ENCODE results near the gene TMEFF1.

TMEFF1 gene

DNA sequence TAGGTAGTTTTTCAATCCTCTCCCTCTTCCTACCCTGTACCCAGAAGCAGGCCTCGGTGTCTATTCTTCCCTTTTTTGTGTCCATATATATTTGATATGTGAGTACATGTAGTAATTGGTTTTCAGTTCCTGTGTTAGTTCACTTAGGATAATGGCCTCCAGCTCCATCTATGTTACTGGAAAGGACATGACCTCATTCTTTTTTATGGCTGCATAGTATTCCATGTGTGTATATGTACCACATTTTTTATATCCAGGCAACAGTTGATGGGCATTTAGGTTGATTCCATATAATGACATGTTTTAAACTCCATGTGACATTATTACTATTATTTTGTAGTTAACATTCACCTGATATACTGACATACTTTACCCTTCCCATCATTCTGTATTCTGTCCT is 154.0 kb downstream of the TMEFF1 start:
- DNase-seq: no peak
